NT2/D1 (cell line): ENCODE results near the gene CC2D2A.

Experiments used
- YY1 ChIP-seq: IDR thresholded peaks from 2 replicates; pipeline ENCODE4 v1.6.1; 2011; ENCODE audit not compliant: insufficient read length, insufficient read depth
- ZNF274 ChIP-seq: IDR thresholded peaks from 2 replicates; pipeline ENCODE4 v1.6.1; 2011; ENCODE audit warnings: mild to moderate bottlenecking, low read depth, low read length

DNA sequence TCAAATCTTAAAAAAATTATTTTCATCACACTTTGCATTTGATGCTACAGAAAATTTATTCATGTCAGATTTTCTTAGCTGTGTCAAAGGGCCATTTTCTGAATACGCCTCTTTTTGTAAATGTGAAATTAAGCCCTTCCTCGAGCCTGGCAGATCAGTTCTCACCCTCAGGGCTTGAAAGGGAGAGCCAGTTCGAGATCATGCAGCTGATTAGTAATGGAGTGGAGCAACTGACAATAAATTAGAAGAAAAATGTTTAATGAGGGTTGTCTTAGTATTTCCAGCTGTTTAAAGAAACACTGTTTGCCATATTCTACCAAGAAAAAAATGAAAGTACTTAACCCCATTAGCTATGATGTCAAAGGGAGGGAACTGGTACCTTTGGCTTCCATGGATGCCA, 28.7 kb downstream of the CC2D2A start:
- TF ChIP-seq ZNF274 (no peak), YY1 (no peak)
